ENCODE measurements around the gene CENPC.

- TF ChIP-seq POLR2A (IDR thresholded peaks at IDR 0.05) = no peak
- no peak for TF ChIP-seq CTCF (IDR thresholded peaks at IDR 0.05)
Observed at GRCh38 chr4:67460574-67460973, 84.7 kb downstream of the CENPC start.
